ENCODE results near the gene MRPL20.
"Not testable (repeated sequence)": the region's sequence is repeated elsewhere in the genome, so short reads cannot be mapped to it uniquely, and the experiment has no call there.

The MRPL20 gene

GRCh38 chr1:1437033-1437903, 30.2 kb upstream of the MRPL20 start:
- no peak for DNase-seq

GRCh38 chr1:1436630-1437032, 29.5 kb upstream of the MRPL20 start:
- no peak for DNase-seq

GRCh38 chr1:1435911-1436629, 29.0 kb upstream of the MRPL20 start:
- DNase-seq, result no peak

GRCh38 chr1:1435106-1435903, 28.2 kb upstream of the MRPL20 start, which contains the start of gene VWA1:
VWA1 (plus strand) TSS chr1:1435690; CDS start chr1:1435749, 59 bp downstream.
- peak; percentile 70 for DNase-seq

- no peak for DNase-seq
These were observed 27.7 kb upstream of the MRPL20 start for GRCh38 chr1:1434824-1435105.

DNA sequence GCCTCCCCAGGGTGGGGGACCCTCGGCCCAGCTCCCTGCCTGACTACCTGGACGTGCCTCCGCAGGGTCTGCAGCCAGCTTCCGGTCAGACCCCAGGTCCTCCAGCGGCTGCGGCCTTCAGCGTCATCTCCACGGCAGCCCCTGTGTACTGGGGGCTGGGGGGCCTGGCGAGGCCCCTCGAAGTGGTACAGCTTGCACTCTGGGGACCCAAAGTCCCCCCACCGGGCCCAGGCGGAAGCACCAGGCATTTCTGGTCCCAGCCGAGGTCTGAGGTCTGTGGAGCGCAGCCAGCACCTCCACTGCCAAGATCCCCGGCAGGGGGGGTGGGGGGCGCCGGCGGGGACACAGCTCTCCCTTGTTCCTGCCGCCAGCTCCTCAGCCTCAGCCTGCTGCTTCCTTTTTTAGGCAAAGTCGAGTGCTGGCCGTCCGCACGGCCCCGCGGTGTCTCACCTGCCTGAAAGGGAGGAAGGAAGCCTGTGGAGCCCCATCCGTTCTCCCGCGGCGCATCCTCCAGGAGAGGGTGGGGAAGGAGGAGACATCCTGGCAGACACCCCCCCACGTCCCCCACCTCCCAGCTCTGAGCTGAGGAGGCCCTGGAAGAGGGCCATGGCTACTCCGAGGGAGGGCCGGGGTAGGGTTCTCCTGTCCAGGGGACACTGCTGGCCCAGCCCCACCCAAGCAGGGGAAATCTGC, 27.2 kb upstream of the MRPL20 start:
- DNase-seq, result peak; percentile 46

GRCh38 chr1:1433804-1434130, 26.7 kb upstream of the MRPL20 start:
- peak; percentile 63 for DNase-seq

DNA sequence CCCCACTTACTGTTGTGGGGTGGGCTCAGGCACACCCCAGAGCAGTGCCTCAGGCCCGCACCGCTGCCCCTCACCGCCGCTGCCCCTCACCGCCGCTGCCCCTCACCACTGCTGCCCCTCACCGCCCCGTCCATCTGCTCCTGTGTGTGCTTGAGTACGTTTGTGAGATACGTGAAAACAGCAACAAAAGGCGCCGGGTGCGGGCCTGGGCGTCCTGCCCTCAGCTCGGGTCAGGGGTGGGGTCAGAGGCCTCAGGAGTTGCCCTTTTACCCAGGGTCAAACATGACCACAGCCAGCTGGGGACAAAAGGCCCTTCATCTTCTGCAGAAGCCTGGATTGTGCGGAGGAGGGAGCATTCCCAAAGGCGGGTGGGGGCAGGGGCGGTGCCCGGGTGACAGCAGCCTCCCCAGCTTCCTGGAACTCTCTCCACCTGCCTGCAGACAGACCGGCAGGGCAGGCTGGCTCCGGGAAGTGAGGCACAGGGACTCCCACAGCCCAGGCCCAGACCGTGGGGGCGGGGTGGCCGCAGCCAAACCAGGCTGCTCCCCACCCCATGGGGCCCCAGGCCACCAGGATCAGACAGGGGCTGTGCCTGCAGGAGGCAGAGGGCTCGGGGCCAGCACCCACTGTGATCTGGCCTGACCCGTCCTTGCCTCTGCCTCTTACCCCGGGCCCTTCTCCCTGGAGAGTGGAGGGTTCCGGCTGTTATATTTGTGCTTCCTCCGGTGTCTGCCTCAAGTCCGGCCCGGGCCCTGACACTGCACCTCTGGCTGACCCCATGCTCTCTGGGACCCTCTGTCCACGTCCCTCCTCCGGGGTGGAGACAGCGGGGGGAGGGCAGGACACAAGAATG, 26.1 kb upstream of the MRPL20 start:
- DNase-seq, result no peak

DNA sequence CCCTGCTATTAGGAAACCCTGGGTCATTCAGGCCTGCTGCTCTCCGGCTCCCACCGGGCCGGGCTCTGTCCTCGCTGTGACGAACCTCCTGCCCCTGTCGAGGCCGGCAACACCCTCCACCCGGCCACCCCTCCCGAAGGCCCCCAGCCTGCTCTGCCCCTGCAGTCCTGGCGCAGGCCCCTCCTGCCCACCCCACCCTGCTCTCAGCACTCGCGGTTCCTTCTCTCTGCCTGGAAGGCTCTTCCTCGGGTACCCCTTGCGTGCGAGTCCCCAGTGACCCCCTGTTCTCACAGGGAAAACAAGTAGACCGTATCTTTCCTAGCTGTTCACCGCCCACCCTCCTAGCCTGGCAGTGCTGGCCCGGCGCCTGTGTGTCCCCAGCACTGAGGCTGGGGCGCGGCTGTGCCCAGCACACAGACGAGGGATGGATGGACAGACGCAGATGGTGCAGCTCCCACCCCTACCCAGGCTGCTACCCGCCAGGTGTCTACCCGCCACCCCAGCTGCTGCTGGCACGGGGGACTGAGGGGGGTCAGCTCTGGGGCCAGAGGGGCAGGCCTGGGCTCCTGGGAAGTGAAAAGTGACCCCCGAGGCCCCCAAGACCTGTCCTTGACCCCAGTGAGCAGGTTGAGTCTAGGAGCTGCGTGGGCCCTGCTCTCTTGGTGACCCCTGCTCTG, 25.3 kb upstream of the MRPL20 start:
- no peak for DNase-seq

GRCh38 chr1:1431845-1432273, 24.8 kb upstream of the MRPL20 start:
- peak; percentile 22 for DNase-seq

DNA sequence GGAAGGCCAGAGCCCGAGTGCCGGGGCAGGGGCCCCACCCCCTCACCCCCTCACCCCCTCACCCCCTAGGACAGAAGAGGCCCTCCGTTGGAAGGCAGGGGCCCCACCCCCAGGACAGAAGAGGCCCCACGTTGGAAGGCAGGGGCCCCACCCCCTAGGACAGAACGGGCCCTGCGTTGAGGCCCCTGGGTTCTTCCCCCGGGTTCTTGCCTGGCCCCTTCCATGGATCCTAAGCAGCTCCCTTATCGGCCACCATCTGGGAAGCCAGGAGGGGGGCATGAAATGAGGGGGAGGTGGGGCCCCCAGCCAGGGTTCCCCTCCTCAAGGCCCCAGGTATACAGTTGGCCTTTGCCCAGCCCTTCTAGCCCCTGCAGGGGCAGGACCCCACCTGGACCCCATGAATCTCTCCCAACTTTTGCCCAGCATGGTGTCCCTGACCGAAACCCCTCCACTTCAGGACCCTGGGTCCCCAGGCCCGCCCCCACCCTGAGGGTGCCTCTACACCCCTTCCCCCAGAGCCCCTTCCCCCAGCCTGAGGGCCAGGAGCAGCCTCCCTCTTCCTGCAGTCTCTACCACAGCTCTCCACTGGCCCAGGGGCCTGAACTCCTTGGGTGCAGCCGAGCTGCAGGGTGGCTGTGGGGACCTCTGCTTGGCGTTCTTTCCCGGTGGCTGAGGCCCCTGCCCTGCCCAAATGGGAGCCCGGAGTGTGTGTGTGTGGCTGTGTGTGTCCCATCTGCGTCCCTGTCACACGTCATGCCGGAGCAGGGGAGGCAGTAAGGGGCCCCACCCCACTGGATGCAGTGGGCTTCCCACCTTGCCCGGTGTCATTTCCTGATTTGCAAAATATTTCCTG, 24.1 kb upstream of the MRPL20 start:
- DNase-seq, result no peak

DNA sequence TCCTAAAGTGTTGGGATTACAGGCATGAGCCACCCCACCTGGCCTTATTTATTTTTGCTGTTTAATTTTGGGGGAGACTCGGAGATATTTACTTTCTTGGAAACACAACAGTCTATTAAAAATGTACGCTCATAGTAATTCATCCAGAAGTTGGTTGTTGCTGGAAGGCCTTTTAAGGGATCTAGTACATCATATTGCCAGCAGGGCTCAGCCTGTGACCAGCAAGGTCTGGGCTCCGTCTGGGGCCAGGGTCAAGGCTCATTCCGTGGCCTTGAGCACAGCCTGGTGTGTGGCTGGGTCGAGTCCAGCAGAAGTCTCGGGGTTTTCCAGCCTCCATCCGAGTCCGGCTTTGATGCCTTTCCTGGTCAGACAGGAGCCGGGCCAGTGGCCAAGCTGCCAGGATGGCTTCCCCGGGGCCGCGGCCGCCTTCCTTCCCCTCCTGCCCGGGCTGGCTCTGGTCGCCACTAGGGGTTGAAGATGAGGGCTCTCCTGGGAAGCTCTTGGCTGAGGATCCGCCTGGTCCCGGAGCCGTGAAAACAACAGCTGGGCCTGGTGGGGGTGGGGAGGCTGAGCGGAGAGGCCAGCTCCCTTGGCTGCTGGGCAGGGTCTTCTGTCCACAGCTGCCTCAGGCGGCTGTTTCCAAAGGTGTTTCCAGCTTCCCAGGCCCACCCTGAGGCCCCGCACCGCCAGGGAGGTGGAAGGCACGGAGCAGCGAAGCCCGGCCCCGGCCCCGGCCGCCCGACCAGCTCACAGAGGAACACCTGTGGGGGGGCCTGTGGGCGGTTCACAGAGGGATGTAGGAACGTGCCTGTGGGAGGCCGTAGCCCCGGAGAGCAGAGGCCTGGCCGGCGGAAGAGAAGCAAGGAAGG, 23.3 kb upstream of the MRPL20 start:
- DNase-seq, result peak; percentile 60

- DNase-seq, result peak; percentile 16
These were observed 22.6 kb upstream of the MRPL20 start for GRCh38 chr1:1429671-1430073.

- not testable (repeated sequence) for DNase-seq
These were observed 21.9 kb upstream of the MRPL20 start for GRCh38 chr1:1428967-1429366.

GRCh38 chr1:1428174-1428573, 21.1 kb upstream of the MRPL20 start:
- DNase-seq, result no peak

GRCh38 chr1:1427820-1428148, 20.7 kb upstream of the MRPL20 start:
- DNase-seq, result no peak

- DNase-seq, result peak; percentile 12
These were observed 20.2 kb upstream of the MRPL20 start for GRCh38 chr1:1427106-1427819.

DNA sequence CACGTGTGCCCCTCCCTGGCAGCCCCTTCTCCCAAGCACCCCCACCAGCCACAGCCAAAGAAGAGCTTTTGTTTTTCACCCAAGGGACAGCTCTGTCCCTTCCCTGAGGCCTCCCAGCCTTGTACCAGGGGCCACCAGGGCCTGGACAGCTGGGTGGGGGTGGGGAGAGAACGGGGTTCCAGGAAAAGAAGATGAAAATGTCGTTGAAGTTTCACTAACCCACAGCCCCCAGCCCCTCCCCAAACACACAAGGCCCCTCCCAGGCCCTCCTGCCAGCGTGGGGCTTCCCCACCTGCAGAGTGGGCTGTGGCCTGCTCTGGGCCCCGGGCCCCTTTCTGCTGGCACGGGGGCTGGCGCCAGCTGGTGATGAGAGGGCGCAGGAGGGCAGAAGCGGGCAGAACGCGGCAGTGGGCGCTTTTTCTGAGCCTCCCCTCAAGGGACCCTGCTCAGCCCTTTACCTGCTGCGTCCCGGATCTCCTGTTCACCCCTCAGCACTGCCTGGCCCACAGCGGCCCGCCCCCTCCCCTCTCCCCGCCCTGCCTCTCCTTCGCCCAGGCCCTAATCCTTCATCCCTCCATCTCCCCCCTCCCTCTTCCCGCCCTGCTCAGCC, 19.5 kb upstream of the MRPL20 start:
- no peak for DNase-seq
